ENCODE results near the gene SHISAL2A. TPM values are rescaled to one million over a fixed set of nuclear protein-coding genes. Genes with fewer than 3 reads are reported as not detected.
A peak's percentile ranks its signal among the peaks of the same experiment; 100 is the strongest.
"Not testable (repeated sequence)": the region's sequence is repeated elsewhere in the genome, so short reads cannot be mapped to it uniquely, and the experiment has no call there.

SHISAL2A gene
- total RNA-seq, 4 donors from 2014 or later: not detected

DNA sequence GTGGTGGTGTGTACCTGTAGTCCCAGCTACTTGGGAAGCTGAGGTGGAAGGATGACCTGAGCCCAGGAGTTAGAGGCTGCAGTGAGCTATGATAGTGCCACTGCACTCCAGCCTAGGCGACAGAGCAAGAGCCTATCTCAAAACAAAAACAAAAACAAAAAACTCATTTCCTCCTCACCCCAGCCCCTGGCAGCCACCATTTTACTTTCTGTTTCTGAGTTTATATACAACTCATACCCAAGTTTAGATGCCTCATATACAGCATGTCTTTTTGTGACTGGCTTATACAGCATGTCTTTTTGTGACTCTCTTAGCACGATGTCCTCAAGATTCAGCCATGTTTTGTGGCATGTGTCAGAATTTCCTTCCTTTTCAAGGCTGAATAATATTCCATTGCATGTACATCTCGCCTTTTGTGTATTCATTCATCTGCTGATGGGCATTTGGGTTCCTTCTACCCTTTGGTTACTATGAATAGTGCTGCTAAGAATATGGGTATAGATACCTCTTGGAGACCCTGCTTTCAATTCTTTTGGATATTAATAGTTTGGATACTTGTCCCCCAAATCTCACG lies 50.5 kb downstream of the SHISAL2A start:
- TF ChIP-seq POLR2A (IDR thresholded peaks at IDR 0.05): no peak
- TF ChIP-seq, protein P1, sequence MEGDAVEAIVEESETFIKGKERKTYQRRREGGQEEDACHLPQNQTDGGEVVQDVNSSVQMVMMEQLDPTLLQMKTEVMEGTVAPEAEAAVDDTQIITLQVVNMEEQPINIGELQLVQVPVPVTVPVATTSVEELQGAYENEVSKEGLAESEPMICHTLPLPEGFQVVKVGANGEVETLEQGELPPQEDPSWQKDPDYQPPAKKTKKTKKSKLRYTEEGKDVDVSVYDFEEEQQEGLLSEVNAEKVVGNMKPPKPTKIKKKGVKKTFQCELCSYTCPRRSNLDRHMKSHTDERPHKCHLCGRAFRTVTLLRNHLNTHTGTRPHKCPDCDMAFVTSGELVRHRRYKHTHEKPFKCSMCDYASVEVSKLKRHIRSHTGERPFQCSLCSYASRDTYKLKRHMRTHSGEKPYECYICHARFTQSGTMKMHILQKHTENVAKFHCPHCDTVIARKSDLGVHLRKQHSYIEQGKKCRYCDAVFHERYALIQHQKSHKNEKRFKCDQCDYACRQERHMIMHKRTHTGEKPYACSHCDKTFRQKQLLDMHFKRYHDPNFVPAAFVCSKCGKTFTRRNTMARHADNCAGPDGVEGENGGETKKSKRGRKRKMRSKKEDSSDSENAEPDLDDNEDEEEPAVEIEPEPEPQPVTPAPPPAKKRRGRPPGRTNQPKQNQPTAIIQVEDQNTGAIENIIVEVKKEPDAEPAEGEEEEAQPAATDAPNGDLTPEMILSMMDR (IDR thresholded peaks at IDR 0.05): no peak
- intact Hi-C loops (cut with DNase I; ENCODE audit: low total_unique reads): no loop called here
- 88 to 95% methylated on average over 4 of the region's 4 CpGs for WGBS, 2 donors

DNA sequence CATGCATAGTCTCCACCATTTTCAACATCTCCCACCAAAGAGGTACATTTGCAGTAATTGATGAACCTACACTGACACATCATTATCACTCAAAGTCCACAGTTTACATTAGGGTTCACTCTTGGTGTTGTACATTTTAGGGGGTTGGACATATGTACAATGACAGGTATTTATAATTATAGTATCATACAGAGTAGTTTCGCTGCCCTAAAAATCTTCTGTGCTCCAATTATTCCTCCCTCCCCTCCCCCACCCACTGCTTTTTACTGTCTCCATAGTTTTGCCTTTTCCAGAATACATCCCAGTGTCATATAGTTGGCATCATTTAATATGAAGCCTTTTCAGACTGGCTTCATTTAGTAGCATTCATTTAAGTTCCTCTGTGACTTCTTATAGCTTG lies 51.6 kb downstream of the SHISAL2A start:
- TF ChIP-seq POLR2A (IDR thresholded peaks at IDR 0.05): no peak
- TF ChIP-seq, protein P1 (IDR thresholded peaks at IDR 0.05): no peak

More for the DNA sequence above, 50.5 kb downstream of the SHISAL2A start:
- H3K4me3 ChIP-seq (ENCODE audit: low read depth, poor library complexity, severe bottlenecking): no peak overlapping the region
- no peak for DNase-seq (ENCODE audit: low spot score in 2 of 2)

DNA sequence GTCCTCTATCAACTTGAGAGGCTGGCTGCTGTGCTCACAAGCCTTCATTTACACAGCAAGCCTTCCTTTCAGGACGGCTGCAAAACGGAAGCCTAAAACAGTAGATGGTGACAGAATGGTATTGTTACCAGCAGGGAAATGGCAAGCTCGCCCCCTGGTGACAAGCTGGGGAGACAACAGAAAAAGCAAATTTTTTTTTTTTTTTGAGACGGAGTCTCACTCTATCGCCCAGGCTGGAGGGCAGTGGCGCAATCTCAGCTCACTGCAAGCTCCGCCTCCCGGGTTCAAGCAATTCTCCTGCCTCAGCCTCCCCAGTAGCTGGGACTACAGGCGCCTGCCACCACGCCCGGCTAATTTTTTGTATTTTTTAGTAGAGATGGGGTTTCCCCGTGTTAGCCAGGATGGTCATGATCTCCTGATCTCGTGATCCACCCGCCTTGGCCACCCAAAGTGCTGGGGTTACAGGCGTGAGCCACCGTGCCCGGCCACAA lies 53.3 kb downstream of the SHISAL2A start:
- peak in 1 of 2 donors; percentile 87 for DNase-seq (ENCODE audit: low spot score in 2 of 2)
- intact Hi-C loops (cut with DNase I; ENCODE audit: low total_unique reads); H3K4me3 ChIP-seq (ENCODE audit: low read depth, poor library complexity, severe bottlenecking): not testable (repeated sequence)
- 58 to 60% methylated on average over 17 of the region's 17 CpGs for WGBS, 2 donors
- TF ChIP-seq, protein P1 (IDR thresholded peaks at IDR 0.05): peak in 1 of 3 donors; percentile 44

More for the DNA sequence above, 51.6 kb downstream of the SHISAL2A start:
- intact Hi-C loops (cut with DNase I; ENCODE audit: low total_unique reads): no loop called here
- WGBS, 2 donors: 93 to 96% methylated on average over 1 of the region's 1 CpG
- H3K4me3 ChIP-seq (ENCODE audit: low read depth, poor library complexity, severe bottlenecking): no peak overlapping the region
- DNase-seq (ENCODE audit: low spot score in 2 of 2): no peak

DNA sequence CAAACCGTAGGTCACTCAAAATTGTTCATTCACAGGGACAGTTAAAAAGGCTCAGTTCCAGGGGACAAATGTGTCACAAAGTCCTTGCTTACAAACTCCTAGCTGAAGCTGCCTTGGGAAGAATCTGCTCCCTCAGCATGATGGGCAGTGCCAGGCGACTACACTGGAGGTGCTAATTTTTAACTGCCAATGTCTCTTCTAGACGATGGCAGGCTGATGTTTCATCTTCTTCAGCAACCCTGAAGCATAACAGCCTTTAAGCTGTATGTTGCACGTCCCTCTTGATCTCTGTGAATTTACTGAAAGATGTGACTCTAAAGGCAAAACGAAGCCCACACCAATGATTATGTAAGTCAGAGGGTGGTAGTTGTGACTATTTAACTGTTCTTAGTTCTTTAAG lies 53.9 kb downstream of the SHISAL2A start:
- intact Hi-C loops (cut with DNase I; ENCODE audit: low total_unique reads): no loop called here
- TF ChIP-seq POLR2A (IDR thresholded peaks at IDR 0.05): no peak
- TF ChIP-seq, protein P1 (IDR thresholded peaks at IDR 0.05): no peak
- no peak for DNase-seq (ENCODE audit: low spot score in 2 of 2)
- WGBS, 2 donors: 89 to 94% methylated on average over 5 of the region's 5 CpGs
- H3K4me3 ChIP-seq (ENCODE audit: low read depth, poor library complexity, severe bottlenecking): no peak overlapping the region

DNA sequence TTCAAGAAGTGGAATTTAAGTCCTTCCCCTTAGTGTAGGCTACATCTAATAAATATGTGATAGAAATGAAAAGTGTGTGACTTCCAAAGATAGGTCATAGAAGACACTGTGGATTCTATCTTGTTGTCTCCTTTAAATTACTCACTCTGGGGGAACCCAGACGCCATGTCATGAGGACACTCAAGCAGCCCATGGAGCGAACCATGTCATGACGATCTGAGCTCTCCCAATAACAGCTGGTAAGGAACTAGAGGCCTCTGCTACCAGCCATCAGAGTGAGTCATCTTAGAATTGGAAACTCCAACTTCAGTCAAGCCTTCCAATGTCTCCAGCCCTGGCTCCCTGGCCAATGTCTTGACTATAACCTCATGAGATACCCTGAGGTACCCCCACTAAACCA lies 58.9 kb downstream of the SHISAL2A start:
- DNase-seq (ENCODE audit: low spot score in 2 of 2): no peak
- intact Hi-C loops (cut with DNase I; ENCODE audit: low total_unique reads): no loop called here
- no peak overlapping the region for H3K4me3 ChIP-seq (ENCODE audit: low read depth, poor library complexity, severe bottlenecking)
- WGBS, 2 donors: 96 to 98% methylated on average over 3 of the region's 3 CpGs
- TF ChIP-seq, protein P1 (IDR thresholded peaks at IDR 0.05): no peak
- no peak for TF ChIP-seq POLR2A (IDR thresholded peaks at IDR 0.05)

DNA sequence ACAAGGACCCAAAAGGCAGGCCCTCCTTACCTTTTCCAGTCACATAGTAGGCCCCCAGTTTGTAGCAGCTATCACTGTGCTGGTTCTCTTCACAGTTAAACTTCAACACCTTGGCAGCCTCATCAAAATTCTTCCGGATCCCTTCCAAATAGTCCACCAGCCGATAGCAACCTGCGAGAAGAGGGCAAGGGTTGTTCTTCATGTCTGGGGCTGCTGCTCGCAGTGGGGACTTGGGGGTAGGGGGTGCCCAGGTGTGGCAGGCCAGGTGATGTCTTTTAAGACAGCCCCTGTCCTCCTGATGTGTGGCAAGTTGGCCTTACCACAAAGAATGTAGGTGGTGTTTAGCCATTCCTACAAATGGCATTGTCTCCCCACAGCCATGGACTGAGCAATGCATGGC lies 59.7 kb downstream of the SHISAL2A start:
- no peak overlapping the region for H3K4me3 ChIP-seq (ENCODE audit: low read depth, poor library complexity, severe bottlenecking)
- 97 to 100% methylated on average over 4 of the region's 4 CpGs for WGBS, 2 donors
- DNase-seq (ENCODE audit: low spot score in 2 of 2): no peak
- intact Hi-C loops (cut with DNase I; ENCODE audit: low total_unique reads): no loop called here
- TF ChIP-seq POLR2A (IDR thresholded peaks at IDR 0.05): no peak
- TF ChIP-seq, protein P1 (IDR thresholded peaks at IDR 0.05): no peak

DNA sequence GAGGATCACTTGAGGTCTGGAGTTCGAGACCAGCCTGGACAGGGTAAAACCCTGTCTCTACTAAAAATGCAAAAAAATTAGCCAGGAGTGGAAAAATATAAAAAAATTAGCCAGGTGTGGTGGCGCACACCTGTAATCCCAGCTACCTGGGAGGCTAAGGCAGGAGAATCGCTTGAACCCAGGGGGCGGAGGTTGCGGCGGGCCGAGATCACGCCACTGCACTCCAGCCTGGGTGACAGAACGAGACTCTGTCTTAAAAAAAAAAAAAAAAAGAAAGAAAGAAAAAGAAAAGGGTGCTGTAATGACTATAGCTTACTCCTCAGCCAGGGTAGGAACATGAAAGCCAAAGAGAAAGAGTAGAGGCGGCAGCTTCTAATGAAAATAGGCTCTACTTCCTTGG lies 60.4 kb downstream of the SHISAL2A start:
- WGBS, 2 donors: 94 to 96% methylated on average over 10 of the region's 10 CpGs
- H3K4me3 ChIP-seq (ENCODE audit: low read depth, poor library complexity, severe bottlenecking); DNase-seq (ENCODE audit: low spot score in 2 of 2); intact Hi-C loops (cut with DNase I; ENCODE audit: low total_unique reads): not testable (repeated sequence)

Measured in lower leg skin (tissue), 4 donors.